Stimulated activated CD4-positive, alpha-beta T cell treated with anti-CD3 and anti-CD28 coated beads, TNF-alpha, amount 100 ng/mL, for 48 hours (primary cell): Measurements from ENCODE around the gene RABGAP1L.
A peak's percentile ranks its signal among the peaks of the same experiment; 100 is the strongest.
"Not testable (repeated sequence)": the region's sequence is repeated elsewhere in the genome, so short reads cannot be mapped to it uniquely, and the experiment has no call there.

Experiments used
- DNase-seq, 3 donors: peaks; one replicate each; pipeline ENCODE4 v3.0.0-alpha.2; 2020; ENCODE audit warnings: low read depth in 3 of 3

RABGAP1L gene

GRCh38 chr1:174153825-174154107 is 5.6 kb upstream of the RABGAP1L start:
- no peak for DNase-seq

DNA sequence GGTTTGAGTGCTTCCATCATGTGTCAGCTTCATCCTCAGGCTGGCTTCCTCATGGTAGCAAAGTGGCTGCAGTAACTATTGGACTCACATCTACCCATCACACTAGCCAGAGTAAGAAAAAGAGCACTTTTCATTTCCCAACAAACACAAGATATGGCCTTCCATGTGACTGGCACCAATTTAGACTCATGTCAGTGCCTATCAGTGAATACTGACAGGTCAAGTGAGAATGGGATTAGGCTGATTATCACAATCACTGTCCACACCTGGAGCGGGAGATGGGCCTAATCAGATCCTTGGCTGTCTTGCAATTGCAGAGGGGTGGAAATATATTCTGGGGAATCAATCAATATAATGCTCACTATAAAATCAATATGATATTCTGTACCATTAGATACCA is 2.9 kb upstream of the RABGAP1L start:
- DNase-seq: no peak

DNA sequence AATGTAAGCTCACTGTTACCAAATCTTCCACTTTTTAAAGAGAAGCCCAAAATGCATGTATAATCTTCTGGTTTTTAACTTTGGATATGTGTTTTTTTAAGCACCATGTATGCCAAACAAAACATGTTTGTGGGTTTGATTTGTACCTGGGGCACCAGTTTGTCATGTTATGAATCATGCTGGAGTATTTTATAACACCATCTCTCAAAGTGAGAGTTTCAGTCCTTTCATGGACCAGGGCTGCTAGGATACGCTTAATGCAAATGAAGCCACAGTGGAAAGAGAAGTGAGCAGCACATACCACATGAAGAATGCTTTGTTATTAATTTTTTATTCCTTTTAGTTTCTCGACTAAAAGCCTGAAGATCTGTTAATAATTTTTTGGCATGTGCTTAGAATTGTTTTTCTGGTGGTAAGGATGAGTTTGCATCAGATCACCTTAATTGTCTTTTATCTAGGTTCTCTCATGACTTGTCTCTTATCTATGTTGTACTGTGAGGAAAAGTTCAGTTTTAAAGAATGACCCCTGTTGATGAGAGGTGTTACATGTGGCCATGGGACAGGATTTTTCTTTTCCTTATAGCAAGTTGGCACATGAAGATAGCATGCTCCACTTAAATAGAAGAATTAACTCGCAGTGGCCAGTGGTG is 2.0 kb upstream of the RABGAP1L start:
- peak in 1 of 3 donors; percentile 23 for DNase-seq

DNA sequence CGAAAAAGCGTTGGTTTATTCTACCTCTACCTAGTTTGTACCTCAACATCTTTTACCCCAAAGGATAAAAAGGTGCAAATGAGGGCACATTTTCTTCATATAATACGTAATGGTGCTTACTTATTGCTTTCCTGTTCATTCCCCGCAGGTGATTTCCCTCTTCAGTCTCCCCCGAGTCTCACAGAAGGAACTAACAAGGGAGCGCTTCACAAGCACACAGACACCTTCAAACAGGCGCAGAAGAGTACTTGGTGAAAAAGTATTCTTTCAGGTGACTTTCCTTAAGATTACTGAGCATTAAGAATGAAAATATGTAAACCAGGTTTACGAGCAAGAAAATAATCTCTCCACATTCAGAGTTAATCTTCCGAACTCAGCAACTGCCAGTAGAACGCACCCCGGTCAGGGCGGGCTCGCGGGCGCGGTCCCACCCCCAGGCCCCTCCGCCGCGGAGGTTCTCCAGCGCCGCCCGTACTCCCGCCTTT is 511 bp upstream of the RABGAP1L start:
- DNase-seq: no peak

- peak in 1 of 3 donors; percentile 0 for DNase-seq
Measured at GRCh38 chr1:174160109-174160473, 771 bp downstream of the RABGAP1L start.

- no peak for DNase-seq
Measured at GRCh38 chr1:174160603-174161002, 1.3 kb downstream of the RABGAP1L start.

DNA sequence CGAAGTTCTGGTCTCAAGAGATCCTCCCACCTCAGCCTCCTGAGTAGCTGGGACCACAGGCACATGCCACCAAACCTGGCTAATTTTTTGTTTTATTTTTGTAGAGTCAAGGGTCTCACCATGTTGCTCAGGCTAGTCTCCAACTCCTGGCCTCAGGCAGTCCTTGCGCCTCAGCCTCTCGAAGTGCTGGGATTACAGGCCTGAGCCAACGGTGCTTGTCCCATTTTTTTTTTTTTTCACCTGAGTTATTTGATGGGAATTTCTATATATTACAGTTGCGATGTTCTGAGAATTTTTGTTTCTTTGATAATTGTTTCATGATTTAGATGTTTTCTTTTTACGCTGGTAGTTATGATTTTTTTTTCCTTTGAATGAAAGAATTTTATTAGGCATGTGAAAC is 2.5 kb downstream of the RABGAP1L start:
- no peak for DNase-seq

- DNase-seq: no peak
Measured at GRCh38 chr1:174164826-174165225, 5.5 kb downstream of the RABGAP1L start.

DNA sequence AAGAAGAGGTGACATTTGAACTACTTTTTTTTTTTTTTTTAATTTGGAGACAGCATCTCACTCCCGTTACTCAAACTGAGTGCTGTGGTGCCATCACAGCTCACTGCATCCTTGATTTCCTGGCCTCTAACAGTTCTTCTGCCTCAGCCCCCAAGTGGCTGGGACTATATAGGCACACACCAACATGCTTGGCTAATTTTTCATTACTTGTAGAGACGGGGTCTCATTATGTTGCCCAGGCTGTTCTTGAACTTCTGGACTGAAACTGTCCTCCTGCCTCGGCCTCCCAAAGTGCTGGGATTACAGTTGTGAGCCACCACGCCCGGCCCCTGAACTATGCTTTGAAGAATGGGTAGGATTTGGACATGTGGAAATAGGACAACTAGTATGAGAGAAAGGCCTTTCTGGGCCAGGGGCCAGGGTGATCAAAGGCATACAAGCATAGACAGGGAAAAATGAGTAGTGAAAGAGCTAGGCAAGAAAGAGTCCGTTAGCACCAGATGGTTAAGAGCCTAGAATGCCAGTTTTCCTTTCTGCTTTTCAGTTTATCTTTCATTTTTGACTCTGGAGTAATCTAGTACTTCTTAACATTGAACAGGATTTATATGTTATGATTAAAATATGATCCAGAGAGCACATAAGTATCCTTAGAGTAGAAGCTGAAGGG is 6.3 kb downstream of the RABGAP1L start:
- no peak for DNase-seq

GRCh38 chr1:174166530-174167264 is 7.4 kb downstream of the RABGAP1L start:
- no peak for DNase-seq

GRCh38 chr1:174167265-174167803 is 8.0 kb downstream of the RABGAP1L start:
- DNase-seq: no peak

GRCh38 chr1:174169342-174169741 is 10.0 kb downstream of the RABGAP1L start:
- DNase-seq: no peak

GRCh38 chr1:174171073-174171472 is 11.8 kb downstream of the RABGAP1L start:
- no peak for DNase-seq

DNA sequence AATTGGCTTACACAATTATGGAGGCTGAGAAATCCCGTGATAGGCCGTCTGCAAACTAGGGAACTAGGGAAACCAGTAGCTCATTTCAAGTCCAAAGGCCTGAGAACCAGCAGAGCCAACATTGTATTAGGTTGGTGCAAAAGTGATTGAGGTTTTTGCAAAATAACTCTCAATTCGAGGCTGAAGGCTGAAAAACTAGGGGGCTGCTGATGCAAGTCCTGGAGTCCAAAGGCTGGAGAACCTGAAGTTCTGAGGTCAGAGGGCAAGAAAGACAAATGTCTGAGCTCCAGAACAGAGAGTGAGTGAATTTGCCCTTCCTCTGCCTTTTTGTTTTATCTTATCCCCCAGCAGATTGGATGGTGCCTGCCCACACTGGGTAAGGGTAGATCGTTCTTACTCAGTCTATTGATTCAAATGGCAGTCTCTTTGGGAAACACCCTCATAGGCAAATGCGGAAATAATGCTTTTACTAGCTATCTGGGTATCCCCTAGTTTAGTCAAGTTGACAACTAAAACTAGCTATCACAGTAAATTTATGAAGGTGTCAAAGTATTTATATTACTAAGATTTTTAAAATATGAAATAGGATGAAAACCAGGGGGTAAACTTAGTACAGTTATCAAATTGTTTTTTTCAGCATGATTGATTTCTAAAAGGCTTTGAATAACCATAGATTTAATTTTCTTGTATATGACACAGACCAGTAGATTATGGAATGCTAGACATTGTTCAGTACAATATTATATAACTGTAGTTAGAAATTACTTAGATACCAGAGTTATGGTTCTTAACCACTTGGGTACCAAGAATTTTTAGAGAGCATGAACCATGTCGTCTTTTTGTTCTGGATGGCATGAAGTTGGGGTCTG is 15.4 kb downstream of the RABGAP1L start:
- DNase-seq: peak in 1 of 3 donors; percentile 13

GRCh38 chr1:174178459-174178858 is 19.1 kb downstream of the RABGAP1L start:
- not testable (repeated sequence) for DNase-seq

- no peak for DNase-seq
Measured at GRCh38 chr1:174189428-174190062, 30.2 kb downstream of the RABGAP1L start.

DNA sequence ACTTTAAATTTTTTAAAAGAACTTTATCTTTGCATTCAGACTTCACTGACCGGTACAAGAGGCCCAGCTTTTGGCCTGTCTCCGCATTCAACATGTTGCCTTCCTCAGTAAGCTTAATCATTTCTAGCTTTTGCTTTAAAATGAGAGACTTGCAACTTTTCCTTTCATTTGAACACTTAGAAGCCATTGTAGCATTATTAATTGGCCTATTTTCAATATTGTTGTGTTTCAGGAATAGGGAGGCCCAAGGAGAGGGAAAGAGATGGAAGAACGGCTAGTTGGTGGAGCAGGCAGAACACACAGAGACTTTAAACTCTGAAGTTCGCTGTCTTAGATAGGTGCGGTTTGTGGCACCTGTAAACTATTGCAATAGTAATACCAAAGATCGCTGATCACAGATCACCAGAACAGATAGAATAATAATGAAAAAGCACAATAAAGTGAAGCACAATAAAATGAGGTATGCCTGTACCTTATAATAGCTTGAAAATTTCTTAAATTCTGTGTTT is 31.4 kb downstream of the RABGAP1L start:
- no peak for DNase-seq

DNA sequence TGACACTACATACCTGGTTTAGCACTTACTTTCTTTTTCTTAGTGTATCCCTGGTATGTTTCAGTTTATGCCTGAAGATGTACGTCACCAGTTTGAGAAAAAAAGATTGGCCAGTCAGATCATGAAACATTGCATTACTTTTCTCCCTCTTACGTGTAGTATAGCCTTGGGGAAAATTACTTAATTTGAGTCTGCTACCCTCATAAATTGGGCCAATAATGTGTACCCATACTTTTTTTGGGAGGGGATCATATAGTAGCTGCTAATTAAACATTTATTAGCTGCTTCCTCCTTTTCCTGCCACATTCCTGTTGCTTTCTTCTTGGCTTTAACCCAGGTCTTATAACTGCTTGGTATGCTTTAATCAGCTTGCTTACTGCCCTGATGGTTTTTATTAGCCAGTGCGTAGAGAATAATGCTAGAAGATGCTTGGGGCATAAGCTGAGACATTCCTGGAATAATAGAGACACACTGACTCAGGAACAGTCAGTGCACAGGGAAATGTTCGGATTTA is 32.1 kb downstream of the RABGAP1L start:
- DNase-seq: no peak

DNA sequence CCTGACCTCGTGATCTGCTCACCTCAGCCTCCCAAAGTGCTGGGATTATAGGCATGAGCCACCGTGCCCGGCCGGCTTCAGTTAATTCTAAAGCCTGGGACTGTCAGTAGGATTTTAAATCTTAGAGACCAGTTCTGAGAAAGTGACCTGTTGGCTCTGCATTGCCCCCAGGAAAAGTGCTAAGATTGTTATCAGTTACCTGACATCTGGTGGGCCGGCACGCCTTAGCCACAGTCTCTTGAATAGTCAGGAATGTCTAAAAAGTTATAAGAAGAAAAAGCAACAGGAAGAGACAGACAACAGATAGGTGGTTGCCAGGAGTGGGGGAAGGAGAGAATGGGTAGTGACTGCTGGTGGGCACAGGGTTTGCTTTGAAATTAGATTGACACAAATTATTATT is 35.1 kb downstream of the RABGAP1L start:
- no peak for DNase-seq

DNA sequence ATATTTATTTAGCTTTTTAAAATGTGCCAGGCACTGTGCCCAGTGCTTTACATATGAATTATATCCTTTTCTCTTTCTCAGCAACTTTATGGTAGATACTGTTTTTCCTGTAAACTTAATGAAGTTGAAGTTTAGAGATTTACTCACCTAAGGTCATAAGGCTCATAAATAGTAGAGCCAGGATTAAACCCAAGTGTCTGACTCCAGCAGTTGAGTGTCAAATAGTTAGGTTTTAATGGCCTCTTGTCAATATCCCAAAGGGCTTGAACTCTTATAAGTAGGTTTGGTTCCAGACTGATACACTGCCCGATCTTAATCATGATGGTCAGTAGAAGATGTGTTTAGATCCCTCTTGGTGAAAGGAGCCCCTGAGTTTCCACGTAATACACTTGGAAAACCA is 37.8 kb downstream of the RABGAP1L start:
- DNase-seq: no peak

DNA sequence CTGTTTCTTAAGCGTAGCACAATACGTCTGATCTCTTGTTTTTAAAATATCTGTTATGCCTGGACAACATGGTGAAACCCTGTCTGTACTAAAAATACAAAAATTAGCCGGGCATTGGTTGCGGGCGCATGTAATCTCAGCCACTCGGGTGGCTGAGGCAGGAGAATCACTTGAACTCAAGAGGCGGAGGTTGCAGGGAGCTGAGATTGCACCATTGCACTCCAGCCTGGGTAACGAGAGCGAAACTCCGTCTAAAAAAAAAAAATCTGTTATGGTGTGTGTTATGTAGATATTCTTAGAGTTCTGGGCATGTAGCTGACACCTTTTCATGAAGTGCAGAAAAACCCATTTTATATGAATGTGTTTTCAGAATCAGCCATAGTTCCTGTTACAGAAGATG is 38.2 kb downstream of the RABGAP1L start:
- no peak for DNase-seq
